ENCODE results near the gene CIT. TPM values are rescaled to one million over a fixed set of nuclear protein-coding genes. Genes with fewer than 3 reads are reported as not detected.

The CIT gene
- total and polyA plus RNA-seq, 4 donors, result 0.31 to 24.7 (median 1.8) TPM

DNA sequence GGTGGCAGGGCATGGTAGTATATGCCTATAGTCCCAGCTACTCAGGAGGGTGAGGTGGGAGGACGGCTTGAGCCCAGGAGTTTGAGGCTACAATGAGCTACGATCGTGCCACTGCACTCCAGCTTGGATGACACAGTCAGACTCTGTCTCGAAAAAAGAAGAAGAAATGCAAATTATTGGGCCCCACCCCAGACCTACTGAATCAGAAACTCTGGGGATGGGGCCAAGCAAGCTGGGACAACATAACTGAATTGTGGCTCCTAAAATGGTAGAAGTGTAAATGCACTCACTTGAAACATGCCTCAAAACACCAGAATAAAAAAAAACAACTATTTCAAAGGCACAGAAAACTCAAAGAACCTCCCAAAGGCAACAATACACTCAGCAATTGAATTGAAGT, 37.0 kb downstream of the CIT start:
- Histone ChIP-seq H3K4me1 (ENCODE audit: control insufficient read depth in 4 of 4, insufficient read depth in 4 of 4, low read length in 3 of 4) (no peaks in the 10 kb centered on the region), H3K4me3 (ENCODE audit: low read depth in 1 of 3, low read length in 3 of 3) (no peak overlapping the region), H3K36me3 (ENCODE audit: control insufficient read depth in 4 of 4, insufficient read depth in 3 of 4, low read depth in 1 of 4, low read length in 3 of 4) (no peaks in the 10 kb centered on the region), H3K9me3 (ENCODE audit: control insufficient read depth in 4 of 4, low read length in 3 of 4) (peaks cover 0 to 6% (median 2%) of the 10 kb centered on the region in 4 donors), H3K9ac (ENCODE audit: low read depth in 1 of 2, low read length in 2 of 2) (no peak overlapping the region), H3K27me3 (ENCODE audit: control insufficient read depth in 4 of 4, insufficient read depth in 4 of 4, low read length in 3 of 4) (no peaks in the 10 kb centered on the region), H3K27ac (ENCODE audit: low read depth in 1 of 2, low read length in 2 of 2) (no peak overlapping the region)
- DNase-seq (ENCODE audit: low spot score), result no peak
- TF ChIP-seq ZBTB33 (IDR thresholded peaks at IDR 0.05) (no peak), FOXA2 (IDR thresholded peaks at IDR 0.05) (no peak), RAD21 (IDR thresholded peaks at IDR 0.05) (no peak), TAF1 (conservative IDR thresholded peaks at IDR 0.05) (no peak)
- TF ChIP-seq, protein P1, sequence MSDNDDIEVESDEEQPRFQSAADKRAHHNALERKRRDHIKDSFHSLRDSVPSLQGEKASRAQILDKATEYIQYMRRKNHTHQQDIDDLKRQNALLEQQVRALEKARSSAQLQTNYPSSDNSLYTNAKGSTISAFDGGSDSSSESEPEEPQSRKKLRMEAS (IDR thresholded peaks at IDR 0.05), result no peak
- 93% methylated on average over 4 of the region's 4 CpGs for WGBS

GRCh38 chr12:119838826-119839600, 38.1 kb downstream of the CIT start:
- Histone ChIP-seq H3K36me3 (ENCODE audit: control insufficient read depth in 4 of 4, insufficient read depth in 3 of 4, low read depth in 1 of 4, low read length in 3 of 4) (no peaks in the 10 kb centered on the region), H3K9me3 (ENCODE audit: control insufficient read depth in 4 of 4, low read length in 3 of 4) (peaks cover 0 to 6% (median 2%) of the 10 kb centered on the region in 4 donors), H3K4me1 (ENCODE audit: control insufficient read depth in 4 of 4, insufficient read depth in 4 of 4, low read length in 3 of 4) (no peaks in the 10 kb centered on the region), H3K27ac (ENCODE audit: low read depth in 1 of 2, low read length in 2 of 2) (no peak overlapping the region), H3K4me3 (ENCODE audit: low read depth in 1 of 3, low read length in 3 of 3) (no peak overlapping the region), H3K27me3 (ENCODE audit: control insufficient read depth in 4 of 4, insufficient read depth in 4 of 4, low read length in 3 of 4) (no peaks in the 10 kb centered on the region), H3K9ac (ENCODE audit: low read depth in 1 of 2, low read length in 2 of 2) (no peak overlapping the region)
- DNase-seq (ENCODE audit: low spot score), result no peak
- WGBS, result 96% methylated on average over 14 of the region's 14 CpGs
- no peak for TF ChIP-seq YY1 (IDR thresholded peaks at IDR 0.05)
- TF ChIP-seq ZBTB33 (IDR thresholded peaks at IDR 0.05), result no peak
- TF ChIP-seq, protein P2, sequence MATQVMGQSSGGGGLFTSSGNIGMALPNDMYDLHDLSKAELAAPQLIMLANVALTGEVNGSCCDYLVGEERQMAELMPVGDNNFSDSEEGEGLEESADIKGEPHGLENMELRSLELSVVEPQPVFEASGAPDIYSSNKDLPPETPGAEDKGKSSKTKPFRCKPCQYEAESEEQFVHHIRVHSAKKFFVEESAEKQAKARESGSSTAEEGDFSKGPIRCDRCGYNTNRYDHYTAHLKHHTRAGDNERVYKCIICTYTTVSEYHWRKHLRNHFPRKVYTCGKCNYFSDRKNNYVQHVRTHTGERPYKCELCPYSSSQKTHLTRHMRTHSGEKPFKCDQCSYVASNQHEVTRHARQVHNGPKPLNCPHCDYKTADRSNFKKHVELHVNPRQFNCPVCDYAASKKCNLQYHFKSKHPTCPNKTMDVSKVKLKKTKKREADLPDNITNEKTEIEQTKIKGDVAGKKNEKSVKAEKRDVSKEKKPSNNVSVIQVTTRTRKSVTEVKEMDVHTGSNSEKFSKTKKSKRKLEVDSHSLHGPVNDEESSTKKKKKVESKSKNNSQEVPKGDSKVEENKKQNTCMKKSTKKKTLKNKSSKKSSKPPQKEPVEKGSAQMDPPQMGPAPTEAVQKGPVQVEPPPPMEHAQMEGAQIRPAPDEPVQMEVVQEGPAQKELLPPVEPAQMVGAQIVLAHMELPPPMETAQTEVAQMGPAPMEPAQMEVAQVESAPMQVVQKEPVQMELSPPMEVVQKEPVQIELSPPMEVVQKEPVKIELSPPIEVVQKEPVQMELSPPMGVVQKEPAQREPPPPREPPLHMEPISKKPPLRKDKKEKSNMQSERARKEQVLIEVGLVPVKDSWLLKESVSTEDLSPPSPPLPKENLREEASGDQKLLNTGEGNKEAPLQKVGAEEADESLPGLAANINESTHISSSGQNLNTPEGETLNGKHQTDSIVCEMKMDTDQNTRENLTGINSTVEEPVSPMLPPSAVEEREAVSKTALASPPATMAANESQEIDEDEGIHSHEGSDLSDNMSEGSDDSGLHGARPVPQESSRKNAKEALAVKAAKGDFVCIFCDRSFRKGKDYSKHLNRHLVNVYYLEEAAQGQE (IDR thresholded peaks at IDR 0.05), result no peak
- TF ChIP-seq, protein P3, sequence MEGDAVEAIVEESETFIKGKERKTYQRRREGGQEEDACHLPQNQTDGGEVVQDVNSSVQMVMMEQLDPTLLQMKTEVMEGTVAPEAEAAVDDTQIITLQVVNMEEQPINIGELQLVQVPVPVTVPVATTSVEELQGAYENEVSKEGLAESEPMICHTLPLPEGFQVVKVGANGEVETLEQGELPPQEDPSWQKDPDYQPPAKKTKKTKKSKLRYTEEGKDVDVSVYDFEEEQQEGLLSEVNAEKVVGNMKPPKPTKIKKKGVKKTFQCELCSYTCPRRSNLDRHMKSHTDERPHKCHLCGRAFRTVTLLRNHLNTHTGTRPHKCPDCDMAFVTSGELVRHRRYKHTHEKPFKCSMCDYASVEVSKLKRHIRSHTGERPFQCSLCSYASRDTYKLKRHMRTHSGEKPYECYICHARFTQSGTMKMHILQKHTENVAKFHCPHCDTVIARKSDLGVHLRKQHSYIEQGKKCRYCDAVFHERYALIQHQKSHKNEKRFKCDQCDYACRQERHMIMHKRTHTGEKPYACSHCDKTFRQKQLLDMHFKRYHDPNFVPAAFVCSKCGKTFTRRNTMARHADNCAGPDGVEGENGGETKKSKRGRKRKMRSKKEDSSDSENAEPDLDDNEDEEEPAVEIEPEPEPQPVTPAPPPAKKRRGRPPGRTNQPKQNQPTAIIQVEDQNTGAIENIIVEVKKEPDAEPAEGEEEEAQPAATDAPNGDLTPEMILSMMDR (IDR thresholded peaks at IDR 0.05; ENCODE audit: low read depth, low read length, missing input control), result no peak
- no peak for TF ChIP-seq GABPA (IDR thresholded peaks at IDR 0.05 in 1 of 2, conservative IDR thresholded peaks at IDR 0.05 in 1 of 2)
- no peak for TF ChIP-seq JUND (IDR thresholded peaks at IDR 0.05)
- TF ChIP-seq TAF1 (conservative IDR thresholded peaks at IDR 0.05), result no peak
- no peak for TF ChIP-seq ATF3 (IDR thresholded peaks at IDR 0.05)
- no peak for TF ChIP-seq HNF4G (IDR thresholded peaks at IDR 0.05)
- TF ChIP-seq SP1 (IDR thresholded peaks at IDR 0.05), result no peak
